Endothelial cell of umbilical vein (primary cell): ENCODE results near the gene HPSE2. TPM values are rescaled to one million over a fixed set of nuclear protein-coding genes. Genes with fewer than 3 reads are reported as not detected.

Experiments used
- BruUV-seq: library from RNA; stranded (reverse); fragments of 400-500 nt; replicated peaks from 2 replicates; lab custom pipeline; 2021; lab: Mats Ljungman, UMichigan
- CTCF ChIA-PET: fragments of 300-600, 350-600 bp; sonication (Branson Sonifier 250); formaldehyde crosslinking; loops from one replicate; lab custom pipeline; 2021; ENCODE audit warnings: antibody characterized with exemption, inconsistent platforms; lab: Charles Lee
- POLR2A ChIA-PET: fragments of 300-600, 350-600 bp; sonication (Branson Sonifier 250); formaldehyde crosslinking; loops from one replicate; lab custom pipeline; 2021; ENCODE audit warnings: antibody characterized with exemption, inconsistent platforms; lab: Charles Lee
- DNase-seq: peaks from one replicate; pipeline ENCODE4 v3.0.0-alpha.2; 2011; ENCODE audit warnings: low read depth, low spot score
- FAIRE-seq: peaks from 2 replicates; lab custom pipeline; 2011; peaks lifted over from hg19 to GRCh38; lab: Jason Lieb, UNC
- H2AFZ ChIP-seq: 2 replicates; pipeline ENCODE4 v1.6.0; 2012; ENCODE audit warnings: low read depth, low read length, control low read depth, inconsistent platforms
- H3K27ac ChIP-seq: 2 replicates; pipeline ENCODE4 v1.5.1; 2011; ENCODE audit warnings: low read depth, mild to moderate bottlenecking, control low read depth, low read length, moderate library complexity; ENCODE audit not compliant: insufficient read depth
- H3K27me3 ChIP-seq, 2 experiments: 2 replicates each; pipeline versions ENCODE4 v1.6.0 to v1.6.1; 2011; ENCODE audit warnings: low read length in 2 of 2, mixed read lengths in 1 of 2; ENCODE audit not compliant: control insufficient read depth in 2 of 2, insufficient read depth in 2 of 2
- H3K36me3 ChIP-seq, 2 experiments: 2 replicates in 1 of 2; 3 replicates in 1 of 2; pipeline ENCODE4 v1.5.1; 2011; ENCODE audit warnings: low read length in 2 of 2, mild to moderate bottlenecking in 1 of 2, moderate library complexity in 1 of 2; ENCODE audit not compliant: control insufficient read depth in 2 of 2, insufficient read depth in 2 of 2; ENCODE audit errors: extremely low read depth in 1 of 2
- H3K4me1 ChIP-seq: 3 replicates; pipeline ENCODE4 v1.5.1; 2011; ENCODE audit warnings: mild to moderate bottlenecking, low read length; ENCODE audit not compliant: control insufficient read depth, insufficient read depth; ENCODE audit errors: extremely low read depth
- H3K4me2 ChIP-seq: 2 replicates; pipeline ENCODE4 v1.6.1; 2011; ENCODE audit warnings: low read length, control low read depth, mixed read lengths; ENCODE audit not compliant: insufficient read depth
- H3K4me3 ChIP-seq, 3 experiments: fragments of 200-600 bp in 1 of 3; sonication (generic), shearing (Covaris generic) in 1 of 3; replicated peaks in 1 of 3; 2 replicates each; pipeline ENCODE4 v1.5.1; 2011 to 2016; ENCODE audit warnings: control low read depth in 3 of 3, low read length in 3 of 3, mild to moderate bottlenecking in 2 of 3, inconsistent platforms in 1 of 3, low read depth in 1 of 3, moderate library complexity in 1 of 3; ENCODE audit not compliant: insufficient read depth in 1 of 3
- H3K79me2 ChIP-seq: 2 replicates; pipeline ENCODE4 v1.6.0; 2012; ENCODE audit warnings: low read length, inconsistent platforms; ENCODE audit not compliant: control insufficient read depth, insufficient read depth
- H3K9ac ChIP-seq: replicated peaks from 2 replicates; pipeline ENCODE3; 2011; ENCODE audit warnings: low read length, control low read depth; ENCODE audit not compliant: insufficient read depth; ENCODE audit errors: extremely low read depth
- H3K9me1 ChIP-seq: replicated peaks from 3 replicates; pipeline ENCODE4 v1.6.0; 2011; ENCODE audit warnings: mild to moderate bottlenecking, low read length; ENCODE audit not compliant: control insufficient read depth, insufficient read depth; ENCODE audit errors: extremely low read depth
- H3K9me3 ChIP-seq: replicated peaks from 2 replicates; pipeline ENCODE4 v1.5.1; 2012; ENCODE audit warnings: low read length, inconsistent platforms; ENCODE audit not compliant: control insufficient read depth, insufficient read depth
- H4K20me1 ChIP-seq: replicated peaks from 2 replicates; pipeline ENCODE3; 2011; ENCODE audit warnings: mild to moderate bottlenecking, low read length; ENCODE audit not compliant: control insufficient read depth, insufficient read depth; ENCODE audit errors: extremely low read depth
- EZH2 ChIP-seq: IDR thresholded peaks from 2 replicates; pipeline ENCODE4 v1.6.1; 2012; ENCODE audit warnings: borderline replicate concordance, low read depth, mild to moderate bottlenecking, moderate library complexity, low read length, inconsistent platforms; ENCODE audit not compliant: severe bottlenecking
- FOS ChIP-seq: IDR thresholded peaks from 2 replicates; pipeline ENCODE4 v1.6.1; 2011; ENCODE audit warnings: mild to moderate bottlenecking, low read length, moderate library complexity, borderline replicate concordance; ENCODE audit not compliant: insufficient read depth
- GATA2 ChIP-seq: IDR thresholded peaks from 2 replicates; pipeline ENCODE4 v1.7.0; 2011; ENCODE audit warnings: low read depth, mild to moderate bottlenecking, moderate library complexity, mixed read lengths, low read length; ENCODE audit not compliant: insufficient read length, insufficient read depth
- JUN ChIP-seq: IDR thresholded peaks from 2 replicates; pipeline ENCODE4 v1.6.1; 2011; ENCODE audit warnings: borderline replicate concordance, low read depth; ENCODE audit not compliant: insufficient read length, insufficient read depth
- MYC ChIP-seq: IDR thresholded peaks from one replicate; pipeline ENCODE4 v1.6.1; 2011; ENCODE audit warnings: mild to moderate bottlenecking, low read depth, low read length
- POLR2A ChIP-seq: IDR thresholded peaks from 2 replicates; pipeline ENCODE4 v1.6.1; 2012; ENCODE audit warnings: low read depth, mild to moderate bottlenecking, control low read depth, low read length
- POLR2AphosphoS5 ChIP-seq: IDR thresholded peaks from 2 replicates; pipeline ENCODE4 v1.6.1; 2012; ENCODE audit warnings: low read depth, mild to moderate bottlenecking, control low read depth, low read length, moderate library complexity; ENCODE audit not compliant: insufficient read depth
- dilution Hi-C: fragments of 300-500 bp; cut with MboI; formaldehyde crosslinking; loops from one replicate; pipeline ENCODE4 v1.15.0; 2019; ENCODE audit warnings: low sequenced_read_pairs; ENCODE audit not compliant: extremely low pct_ligation_motif_present
- intact Hi-C: fragments of 100-400 bp; cut with micrococcal nuclease; formaldehyde crosslinking; loops from one replicate; pipeline ENCODE4 v1.10.0; 2022
- polyA plus RNA-seq, 4 experiments: library from polyadenylated mRNA; depleted of rRNA in 3 of 4; stranded (reverse) in 3 of 4; unstranded in 1 of 4; fragments of >200 nt; gene quantifications; 2 replicates each; pipeline versions ENCODE4 v1.2.1 to v1.2.3, GENCODE V29; 2011 to 2012; ENCODE audit warnings: missing spikeins in 1 of 4
- total RNA-seq: library from RNA; stranded (reverse); gene quantifications from 2 replicates; pipeline ENCODE4 v1.2.3, GENCODE V29; 2021
- TF ChIP-seq, protein P1 (sequence below), 2 donors: IDR thresholded peaks; 1 replicate in 1 of 2; 2 replicates in 1 of 2; pipeline ENCODE4 v1.5.1; 2011; ENCODE audit warnings: low read length in 2 of 2, mild to moderate bottlenecking in 2 of 2, moderate library complexity in 2 of 2, control low read depth in 1 of 2, inconsistent platforms in 1 of 2, low read depth in 1 of 2; ENCODE audit not compliant: insufficient read depth in 1 of 2; ENCODE audit errors: extremely low read depth in 1 of 2
- TF ChIP-seq, protein P2 (sequence below): IDR thresholded peaks from 2 replicates; pipeline ENCODE4 v1.6.1; 2011; ENCODE audit not compliant: insufficient read depth, insufficient read length

The HPSE2 gene
- total and polyA plus RNA-seq, 2 donors (not counting 3 experiments of a cell fraction or from before 2014, with no cell fraction given): not detected

DNA sequence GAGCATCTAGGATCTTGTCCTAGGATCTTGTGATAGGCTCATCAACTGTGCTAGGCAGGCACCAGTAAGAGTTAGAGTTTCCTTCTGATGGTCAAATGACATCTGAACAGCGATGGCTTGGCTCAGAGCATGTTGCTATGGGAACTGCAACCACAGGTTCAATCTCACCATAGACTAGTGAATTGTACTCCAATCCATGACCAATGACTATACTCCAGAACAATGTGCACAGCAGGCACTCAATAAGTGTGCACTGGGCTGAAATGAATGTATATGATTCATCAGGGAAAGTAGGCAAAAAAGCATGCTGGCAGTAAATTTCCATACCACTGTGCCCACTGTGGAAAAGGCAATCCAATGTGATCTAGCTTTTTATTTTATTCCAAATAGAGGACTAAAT lies 625.4 kb downstream of the HPSE2 start:
- Histone ChIP-seq H3K27ac (no peak overlapping the region), H3K36me3 (no peaks in the 10 kb centered on the region), H3K4me2 (no peak overlapping the region), H3K4me3 (no peak overlapping the region), H3K9ac (no peak overlapping the region), H3K4me1 (no peaks in the 10 kb centered on the region), H3K9me3 (no peaks in the 10 kb centered on the region), H2AFZ (no peak overlapping the region), H4K20me1 (no peaks in the 10 kb centered on the region), H3K9me1 (no peaks in the 10 kb centered on the region), H3K27me3 (peaks cover 0 to 2% of the 10 kb centered on the region in 2 experiments), H3K79me2 (no peaks in the 10 kb centered on the region)
- no peak for TF ChIP-seq MYC
- TF ChIP-seq, protein P1, sequence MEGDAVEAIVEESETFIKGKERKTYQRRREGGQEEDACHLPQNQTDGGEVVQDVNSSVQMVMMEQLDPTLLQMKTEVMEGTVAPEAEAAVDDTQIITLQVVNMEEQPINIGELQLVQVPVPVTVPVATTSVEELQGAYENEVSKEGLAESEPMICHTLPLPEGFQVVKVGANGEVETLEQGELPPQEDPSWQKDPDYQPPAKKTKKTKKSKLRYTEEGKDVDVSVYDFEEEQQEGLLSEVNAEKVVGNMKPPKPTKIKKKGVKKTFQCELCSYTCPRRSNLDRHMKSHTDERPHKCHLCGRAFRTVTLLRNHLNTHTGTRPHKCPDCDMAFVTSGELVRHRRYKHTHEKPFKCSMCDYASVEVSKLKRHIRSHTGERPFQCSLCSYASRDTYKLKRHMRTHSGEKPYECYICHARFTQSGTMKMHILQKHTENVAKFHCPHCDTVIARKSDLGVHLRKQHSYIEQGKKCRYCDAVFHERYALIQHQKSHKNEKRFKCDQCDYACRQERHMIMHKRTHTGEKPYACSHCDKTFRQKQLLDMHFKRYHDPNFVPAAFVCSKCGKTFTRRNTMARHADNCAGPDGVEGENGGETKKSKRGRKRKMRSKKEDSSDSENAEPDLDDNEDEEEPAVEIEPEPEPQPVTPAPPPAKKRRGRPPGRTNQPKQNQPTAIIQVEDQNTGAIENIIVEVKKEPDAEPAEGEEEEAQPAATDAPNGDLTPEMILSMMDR (IDR thresholded peaks at IDR 0.05; ENCODE audit: extremely low read depth in 1 of 2, insufficient read depth in 1 of 2, low read depth in 1 of 2, low read length in 2 of 2): no peak
- TF ChIP-seq FOS: no peak
- TF ChIP-seq, protein P2, sequence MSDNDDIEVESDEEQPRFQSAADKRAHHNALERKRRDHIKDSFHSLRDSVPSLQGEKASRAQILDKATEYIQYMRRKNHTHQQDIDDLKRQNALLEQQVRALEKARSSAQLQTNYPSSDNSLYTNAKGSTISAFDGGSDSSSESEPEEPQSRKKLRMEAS: no peak
- no peak for TF ChIP-seq GATA2
- TF ChIP-seq POLR2AphosphoS5: no peak
- no peak for TF ChIP-seq JUN
- TF ChIP-seq POLR2A: no peak
- no peak for TF ChIP-seq EZH2
- FAIRE-seq (no peak), DNase-seq (no peak)
- intact Hi-C loops (no loop called here), dilution Hi-C loops (no loop called here)
- ChIA-PET CTCF (no interaction called here), POLR2A (no interaction called here)
- BruUV-seq: no TSS peak
